Brain pericyte (primary cell): ENCODE data around the gene SYPL2.
"Not testable (repeated sequence)": the region's sequence is repeated elsewhere in the genome, so short reads cannot be mapped to it uniquely, and the experiment has no call there.

Source experiments
- DNase-seq: peaks from one replicate; pipeline ENCODE4 v3.0.0-alpha.2; 2012; ENCODE audit warnings: low read depth, low spot score

Gene SYPL2

GRCh38 chr1:109470245-109470644, 3.9 kb downstream of the SYPL2 start:
- no peak for DNase-seq

- no peak for DNase-seq
Measured at GRCh38 chr1:109472779-109473178, 6.4 kb downstream of the SYPL2 start.

GRCh38 chr1:109473284-109474057, 7.1 kb downstream of the SYPL2 start:
- DNase-seq: not testable (repeated sequence)

- DNase-seq: no peak
Measured at GRCh38 chr1:109474697-109475096, 8.4 kb downstream of the SYPL2 start.

- no peak for DNase-seq
Measured at GRCh38 chr1:109475261-109475660, 8.9 kb downstream of the SYPL2 start.

GRCh38 chr1:109476825-109477224, 10.5 kb downstream of the SYPL2 start:
- no peak for DNase-seq

- DNase-seq: no peak
Measured at GRCh38 chr1:109477821-109478220, 11.5 kb downstream of the SYPL2 start.

- DNase-seq: no peak
Measured at GRCh38 chr1:109478806-109479205, 12.5 kb downstream of the SYPL2 start.

- DNase-seq: no peak
Measured at GRCh38 chr1:109479311-109479710, 13.0 kb downstream of the SYPL2 start.

- no peak for DNase-seq
Measured at GRCh38 chr1:109479901-109480300, 13.6 kb downstream of the SYPL2 start.

GRCh38 chr1:109481646-109482045, 15.3 kb downstream of the SYPL2 start:
- DNase-seq: no peak

- DNase-seq: no peak
Measured at GRCh38 chr1:109482242-109482641, 15.9 kb downstream of the SYPL2 start.

- DNase-seq: no peak
Measured at GRCh38 chr1:109482791-109483671, 16.7 kb downstream of the SYPL2 start.

- peak; percentile 47 for DNase-seq
Measured at GRCh38 chr1:109483672-109484518, 17.5 kb downstream of the SYPL2 start, which contains the start of gene ATXN7L2. Gene ATXN7L2 (plus strand): TSS chr1:109483905. CDS start chr1:109483954, 49 bp downstream.

- DNase-seq: no peak
Measured at GRCh38 chr1:109484519-109484975, 18.2 kb downstream of the SYPL2 start.

GRCh38 chr1:109485001-109485400, 18.7 kb downstream of the SYPL2 start:
- no peak for DNase-seq

- no peak for DNase-seq
Measured at GRCh38 chr1:109487261-109487660, 20.9 kb downstream of the SYPL2 start.

GRCh38 chr1:109488201-109488600, 21.9 kb downstream of the SYPL2 start:
- no peak for DNase-seq

- DNase-seq: no peak
Measured at GRCh38 chr1:109488696-109489095, 22.4 kb downstream of the SYPL2 start.

GRCh38 chr1:109490029-109490933, 23.9 kb downstream of the SYPL2 start:
- DNase-seq: no peak

- no peak for DNase-seq
Measured at GRCh38 chr1:109490934-109491302, 24.6 kb downstream of the SYPL2 start.
